ENCODE data around the gene NRG3. TPM values are rescaled to one million over a fixed set of nuclear protein-coding genes. Genes with fewer than 3 reads are reported as not detected.
"Not testable (repeated sequence)": the region's sequence is repeated elsewhere in the genome, so short reads cannot be mapped to it uniquely, and the experiment has no call there.

Gene NRG3
- total and polyA plus RNA-seq, 7 donors: 0.03 to 0.10 TPM; not detected in 5

- H3K36me3 ChIP-seq (ENCODE audit: insufficient read depth in 1 of 2, low read depth in 1 of 2): no peaks in the 10 kb centered on the region
- no peaks in the 10 kb centered on the region for H3K4me1 ChIP-seq
- WGBS, 3 donors: 63 to 67% (median 66%) methylated on average over 2 of the region's 2 CpGs
- ATAC-seq: no peak
- no peak for DNase-seq
- H3K9me3 ChIP-seq: no peaks in the 10 kb centered on the region
- no peak for TF ChIP-seq CTCF (IDR thresholded peaks at IDR 0.05)
- intact Hi-C loops (cut with DNase I): no loop called here
- H3K4me3 ChIP-seq: no peak overlapping the region
- H3K27ac ChIP-seq: no peak overlapping the region
- no peaks in the 10 kb centered on the region for H3K27me3 ChIP-seq (ENCODE audit: insufficient read depth in 3 of 3, low read length in 2 of 3)
Observed at GRCh38 chr10:82949816-82950575, 1075.0 kb downstream of the NRG3 start.

DNA sequence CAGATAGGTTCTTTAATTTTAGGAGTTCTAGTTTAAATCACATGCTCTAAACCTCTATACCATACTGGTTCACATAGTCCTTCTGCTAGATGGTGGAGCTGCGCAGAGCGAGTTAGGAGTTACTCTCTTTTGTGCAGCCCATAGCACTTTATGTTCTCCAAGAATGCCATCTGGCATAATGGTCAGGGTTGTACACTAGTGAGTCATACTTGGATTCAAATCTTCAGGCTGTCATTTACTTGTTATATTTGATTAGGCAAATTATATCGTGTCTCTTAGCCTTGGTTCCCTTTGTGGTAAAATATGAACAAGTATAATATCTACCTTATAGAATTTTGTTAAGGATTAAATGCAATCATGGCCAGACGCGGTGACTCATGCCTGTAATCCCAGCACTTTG, 1078.3 kb downstream of the NRG3 start:
- WGBS, 3 donors: 90 to 94% (median 91%) methylated on average over 5 of the region's 5 CpGs
- Histone ChIP-seq H3K4me1 (no peaks in the 10 kb centered on the region), H3K4me3 (no peak overlapping the region), H3K27me3 (ENCODE audit: insufficient read depth in 3 of 3, low read length in 2 of 3) (no peaks in the 10 kb centered on the region), H3K36me3 (ENCODE audit: insufficient read depth in 1 of 2, low read depth in 1 of 2) (no peaks in the 10 kb centered on the region), H3K9me3 (no peaks in the 10 kb centered on the region), H3K27ac (no peak overlapping the region)
- intact Hi-C loops (cut with DNase I): no loop called here
- TF ChIP-seq CTCF (IDR thresholded peaks at IDR 0.05): no peak
- DNase-seq: no peak
- no peak for ATAC-seq

- ATAC-seq: no peak
- WGBS, 3 donors: 55 to 68% (median 65%) methylated on average over 4 of the region's 4 CpGs
- intact Hi-C loops (cut with DNase I): no loop called here
- Histone ChIP-seq H3K27ac (no peak overlapping the region), H3K4me1 (no peaks in the 10 kb centered on the region), H3K4me3 (no peak overlapping the region), H3K27me3 (ENCODE audit: insufficient read depth in 3 of 3, low read length in 2 of 3) (no peaks in the 10 kb centered on the region), H3K9me3 (no peaks in the 10 kb centered on the region), H3K36me3 (ENCODE audit: insufficient read depth in 1 of 2, low read depth in 1 of 2) (no peaks in the 10 kb centered on the region)
- DNase-seq: no peak
- TF ChIP-seq CTCF (IDR thresholded peaks at IDR 0.05): no peak
Observed at GRCh38 chr10:82953909-82954308, 1078.9 kb downstream of the NRG3 start.

DNA sequence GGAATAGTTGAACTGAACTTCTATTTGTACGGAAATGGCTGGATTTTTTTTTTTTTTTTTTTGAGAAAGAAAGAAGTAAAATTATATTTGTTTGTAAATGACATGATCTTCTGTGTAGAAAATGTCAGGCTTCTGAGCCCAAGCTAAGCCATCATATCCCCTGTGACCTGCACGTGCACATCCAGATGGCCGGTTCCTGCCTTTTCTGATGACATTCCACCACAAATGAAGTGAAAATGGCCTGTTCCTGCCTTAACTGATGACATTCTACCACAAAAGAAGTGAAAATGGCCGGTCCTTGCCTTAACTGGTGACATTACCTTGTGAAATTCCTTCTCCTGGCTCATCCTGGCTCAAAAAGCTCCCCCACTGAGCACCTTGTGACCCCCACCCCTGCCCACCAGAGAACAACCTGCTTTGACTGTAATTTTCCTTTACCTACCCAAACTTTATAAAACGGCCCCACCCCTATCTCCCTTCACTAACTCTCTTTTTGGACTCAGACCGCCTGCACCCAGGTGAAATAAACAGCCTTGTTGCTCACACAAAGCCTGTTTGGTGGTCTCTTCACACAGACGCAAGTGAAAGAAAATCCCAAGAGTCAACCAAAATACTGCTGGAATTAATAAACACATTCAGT, 1085.5 kb downstream of the NRG3 start:
- H3K9me3 ChIP-seq; H3K4me3 ChIP-seq; H3K27me3 ChIP-seq (ENCODE audit: insufficient read depth in 3 of 3, low read length in 2 of 3); intact Hi-C loops (cut with DNase I); H3K4me1 ChIP-seq; DNase-seq; ATAC-seq; H3K27ac ChIP-seq; H3K36me3 ChIP-seq (ENCODE audit: insufficient read depth in 1 of 2, low read depth in 1 of 2): not testable (repeated sequence)
- 56 to 68% (median 60%) methylated on average over 7 of the region's 7 CpGs for WGBS, 3 donors

- intact Hi-C loops (cut with DNase I): no loop called here
- no peak for DNase-seq
- Histone ChIP-seq H3K9me3 (no peaks in the 10 kb centered on the region), H3K36me3 (ENCODE audit: insufficient read depth in 1 of 2, low read depth in 1 of 2) (no peaks in the 10 kb centered on the region), H3K27ac (no peak overlapping the region), H3K4me3 (no peak overlapping the region), H3K4me1 (no peaks in the 10 kb centered on the region), H3K27me3 (ENCODE audit: insufficient read depth in 3 of 3, low read length in 2 of 3) (no peaks in the 10 kb centered on the region)
- no peak for ATAC-seq
- WGBS, 3 donors: 23 to 38% (median 26%) methylated on average over 1 of the region's 1 CpG
- no peak for TF ChIP-seq CTCF (IDR thresholded peaks at IDR 0.05)
Observed at GRCh38 chr10:82961864-82962263, 1086.9 kb downstream of the NRG3 start.
